ENCODE results near the gene MTMR3.

The MTMR3 gene

GRCh38 chr22:29916007-29916544 lies 33.1 kb downstream of the MTMR3 start:
- DNase-seq (ENCODE audit: low read depth in 2 of 2) = no peak

- DNase-seq (ENCODE audit: low read depth in 2 of 2) = no peak
Observed at GRCh38 chr22:29917052-29917902, 34.3 kb downstream of the MTMR3 start.

GRCh38 chr22:29925402-29925801 lies 42.4 kb downstream of the MTMR3 start:
- DNase-seq (ENCODE audit: low read depth in 2 of 2) = no peak

GRCh38 chr22:29926057-29926456 lies 43.1 kb downstream of the MTMR3 start:
- DNase-seq (ENCODE audit: low read depth in 2 of 2) = no peak

GRCh38 chr22:29932136-29932535 lies 49.2 kb downstream of the MTMR3 start:
- DNase-seq (ENCODE audit: low read depth in 2 of 2) = no peak

- no peak for DNase-seq (ENCODE audit: low read depth in 2 of 2)
Observed at GRCh38 chr22:29933619-29934018, 50.6 kb downstream of the MTMR3 start.

GRCh38 chr22:29934596-29934995 lies 51.6 kb downstream of the MTMR3 start:
- DNase-seq (ENCODE audit: low read depth in 2 of 2) = no peak

- DNase-seq (ENCODE audit: low read depth in 2 of 2) = no peak
Observed at GRCh38 chr22:29936186-29936585, 53.2 kb downstream of the MTMR3 start.

- DNase-seq (ENCODE audit: low read depth in 2 of 2) = peak in 1 of 2 experiments; percentile 2
Observed at GRCh38 chr22:29937940-29938693, 55.1 kb downstream of the MTMR3 start.

GRCh38 chr22:29940526-29940925 lies 57.6 kb downstream of the MTMR3 start:
- no peak for DNase-seq (ENCODE audit: low read depth in 2 of 2)

- no peak for DNase-seq (ENCODE audit: low read depth in 2 of 2)
Observed at GRCh38 chr22:29944339-29944738, 61.4 kb downstream of the MTMR3 start.

GRCh38 chr22:29945435-29945834 lies 62.5 kb downstream of the MTMR3 start:
- no peak for DNase-seq (ENCODE audit: low read depth in 2 of 2)

GRCh38 chr22:29946220-29946619 lies 63.2 kb downstream of the MTMR3 start:
- no peak for DNase-seq (ENCODE audit: low read depth in 2 of 2)

GRCh38 chr22:29947410-29948384 lies 64.7 kb downstream of the MTMR3 start:
- DNase-seq (ENCODE audit: low read depth in 2 of 2) = no peak

GRCh38 chr22:29948385-29948769 lies 65.4 kb downstream of the MTMR3 start:
- DNase-seq (ENCODE audit: low read depth in 2 of 2) = no peak

- DNase-seq (ENCODE audit: low read depth in 2 of 2) = no peak
Observed at GRCh38 chr22:29949872-29950271, 66.9 kb downstream of the MTMR3 start.

- DNase-seq (ENCODE audit: low read depth in 2 of 2) = no peak
Observed at GRCh38 chr22:29951791-29952413, 68.9 kb downstream of the MTMR3 start.

GRCh38 chr22:29954203-29954855 lies 71.4 kb downstream of the MTMR3 start:
- DNase-seq (ENCODE audit: low read depth in 2 of 2) = no peak

- no peak for DNase-seq (ENCODE audit: low read depth in 2 of 2)
Observed at GRCh38 chr22:29956680-29957079, 73.7 kb downstream of the MTMR3 start.

- DNase-seq (ENCODE audit: low read depth in 2 of 2) = no peak
Observed at GRCh38 chr22:29958170-29958569, 75.2 kb downstream of the MTMR3 start.

GRCh38 chr22:29964776-29965175 lies 81.8 kb downstream of the MTMR3 start:
- no peak for DNase-seq (ENCODE audit: low read depth in 2 of 2)

Data from stimulated activated CD4-positive, alpha-beta T cell treated with anti-CD3 and anti-CD28 coated beads, Interleukin-12 subunit alpha, Interleukin-12 subunit beta, amount 100 ng/mL, for 24 hours (primary cell).